HepG2 (cell line): ENCODE results near the gene GRHPR.

Experiments
- ARHGAP35 ChIP-seq: sonication (generic); formaldehyde crosslinking; IDR thresholded peaks from 2 replicates; pipeline ENCODE4 v1.9.0; 2022; ENCODE audit warnings: mild to moderate bottlenecking, inconsistent platforms, moderate library complexity, missing genetic modification reagents, borderline replicate concordance
- CTCF ChIP-seq: sonication (generic); formaldehyde crosslinking; IDR thresholded peaks from 2 replicates; pipeline ENCODE4 v1.5.0; 2020; ENCODE audit warnings: mild to moderate bottlenecking, missing genetic modification reagents, moderate library complexity
- EP300 ChIP-seq, 3 experiments: sonication (generic) in 1 of 3; formaldehyde crosslinking in 1 of 3; IDR thresholded peaks; 2 replicates each; pipeline versions ENCODE4 v1.5.1 to v1.6.1; 2011 to 2020; ENCODE audit warnings: low read depth in 2 of 3, low read length in 2 of 3, borderline replicate concordance in 1 of 3, improper control_type of control experiment in 1 of 3, mild to moderate bottlenecking in 1 of 3, missing genetic modification reagents in 1 of 3, moderate library complexity in 1 of 3
- EZH2 ChIP-seq: conservative IDR thresholded peaks from 2 replicates; pipeline ENCODE4 v1.6.1; 2012; ENCODE audit warnings: mild to moderate bottlenecking, low read depth, low read length, moderate library complexity
- HDAC6 ChIP-seq: fragments of 200-600 bp; sonication (generic); IDR thresholded peaks from 2 replicates; pipeline ENCODE4 v1.7.0; 2017; ENCODE audit warnings: mild to moderate bottlenecking, antibody characterized with exemption, low read length, low read depth
- MAFG ChIP-seq: sonication (generic); formaldehyde crosslinking; IDR thresholded peaks from 2 replicates; pipeline ENCODE4 v1.5.1; 2020; ENCODE audit warnings: mild to moderate bottlenecking, missing genetic modification reagents
- REST ChIP-seq, 2 experiments: IDR thresholded peaks; 2 replicates each; pipeline ENCODE4 v1.6.1; 2011 to 2012; ENCODE audit warnings: low read length in 2 of 2, borderline replicate concordance in 1 of 2, low read depth in 1 of 2, mild to moderate bottlenecking in 1 of 2, moderate library complexity in 1 of 2
- ZNF512 ChIP-seq: sonication (generic); formaldehyde crosslinking; IDR thresholded peaks from 2 replicates; pipeline ENCODE4 v1.4.0; 2020; ENCODE audit warnings: mild to moderate bottlenecking, missing genetic modification reagents

- TF ChIP-seq CTCF (CRISPR knock-in tag) = no peak
- TF ChIP-seq HDAC6 = no peak
- no peak for TF ChIP-seq REST (IDR thresholded peaks at IDR 0.05; ENCODE audit: borderline replicate concordance in 1 of 2, low read depth in 1 of 2, low read length in 2 of 2)
- no peak for TF ChIP-seq ARHGAP35 (CRISPR knock-in tag)
- TF ChIP-seq MAFG = no peak
- TF ChIP-seq EP300 (IDR thresholded peaks at IDR 0.05; ENCODE audit: low read depth in 2 of 2, low read length in 2 of 2) = no peak
- TF ChIP-seq EP300 (CRISPR knock-in tag; IDR thresholded peaks at IDR 0.05; ENCODE audit: borderline replicate concordance) = no peak
- TF ChIP-seq ZNF512 (CRISPR knock-in tag) = no peak
- no peak for TF ChIP-seq EZH2
Observed at GRCh38 chr9:37379835-37380234, 42.7 kb upstream of the GRHPR start.
